ENCODE data around the gene SPRR2A. TPM values are rescaled to one million over a fixed set of nuclear protein-coding genes. Genes with fewer than 3 reads are reported as not detected.
"Not testable (repeated sequence)": the region's sequence is repeated elsewhere in the genome, so short reads cannot be mapped to it uniquely, and the experiment has no call there.

SPRR2A gene
- total and polyA plus RNA-seq, 4 donors, result 0.82 to 4.5 TPM; not detected in 2

GRCh38 chr1:153058826-153059784 lies 1.8 kb upstream of the SPRR2A start:
- Histone ChIP-seq H3K27me3 (ENCODE audit: control insufficient read depth in 3 of 3, insufficient read depth in 3 of 3, low read length in 2 of 3) (no peaks in the 10 kb centered on the region), H3K4me3 (no peak overlapping the region), H3K27ac (ENCODE audit: low read depth in 1 of 2, low read length in 1 of 2) (no peak overlapping the region), H3K36me3 (ENCODE audit: control insufficient read depth in 4 of 4, insufficient read depth in 4 of 4, low read length in 4 of 4) (no peaks in the 10 kb centered on the region), H3K9me3 (ENCODE audit: control insufficient read depth in 4 of 4, insufficient read depth in 3 of 4, low read length in 3 of 4) (no peaks in the 10 kb centered on the region), H3K4me1 (ENCODE audit: control insufficient read depth in 5 of 5, insufficient read depth in 5 of 5, low read length in 5 of 5) (no peaks in the 10 kb centered on the region), H3K9ac (ENCODE audit: insufficient read depth in 1 of 2, low read length in 2 of 2) (no peak overlapping the region)
- no peak for TF ChIP-seq CTCF (IDR thresholded peaks at IDR 0.05; ENCODE audit: control extremely low read depth, extremely low read depth)
- DNase-seq, result no peak
- WGBS, 2 donors, result 68 to 76% methylated on average over 6 of the region's 6 CpGs
- ATAC-seq (ENCODE audit: insufficient read depth, low FRiP score), result no peak

GRCh38 chr1:153058154-153058553 lies 842 bp upstream of the SPRR2A start:
- Histone ChIP-seq H3K27me3 (ENCODE audit: control insufficient read depth in 3 of 3, insufficient read depth in 3 of 3, low read length in 2 of 3) (no peaks in the 10 kb centered on the region), H3K9ac (ENCODE audit: insufficient read depth in 1 of 2, low read length in 2 of 2) (no peak overlapping the region), H3K4me3 (no peak overlapping the region), H3K4me1 (ENCODE audit: control insufficient read depth in 5 of 5, insufficient read depth in 5 of 5, low read length in 5 of 5) (no peaks in the 10 kb centered on the region), H3K9me3 (ENCODE audit: control insufficient read depth in 4 of 4, insufficient read depth in 3 of 4, low read length in 3 of 4) (no peaks in the 10 kb centered on the region), H3K36me3 (ENCODE audit: control insufficient read depth in 4 of 4, insufficient read depth in 4 of 4, low read length in 4 of 4) (no peaks in the 10 kb centered on the region), H3K27ac (ENCODE audit: low read depth in 1 of 2, low read length in 1 of 2) (no peak overlapping the region)
- no peak for DNase-seq
- no peak for TF ChIP-seq CTCF (IDR thresholded peaks at IDR 0.05; ENCODE audit: control extremely low read depth, extremely low read depth)
- 55 to 78% methylated on average over 2 of the region's 2 CpGs for WGBS, 2 donors
- ATAC-seq (ENCODE audit: insufficient read depth, low FRiP score), result no peak

- 61 to 76% methylated on average over 3 of the region's 3 CpGs for WGBS, 2 donors
- not testable (repeated sequence) for ATAC-seq (ENCODE audit: insufficient read depth, low FRiP score); DNase-seq; H3K4me3 ChIP-seq; H3K9ac ChIP-seq (ENCODE audit: insufficient read depth in 1 of 2, low read length in 2 of 2); H3K36me3 ChIP-seq (ENCODE audit: control insufficient read depth in 4 of 4, insufficient read depth in 4 of 4, low read length in 4 of 4); H3K9me3 ChIP-seq (ENCODE audit: control insufficient read depth in 4 of 4, insufficient read depth in 3 of 4, low read length in 3 of 4); H3K27me3 ChIP-seq (ENCODE audit: control insufficient read depth in 3 of 3, insufficient read depth in 3 of 3, low read length in 2 of 3); H3K27ac ChIP-seq (ENCODE audit: low read depth in 1 of 2, low read length in 1 of 2); H3K4me1 ChIP-seq (ENCODE audit: control insufficient read depth in 5 of 5, insufficient read depth in 5 of 5, low read length in 5 of 5)
These were observed 1.2 kb downstream of the SPRR2A start for GRCh38 chr1:153056111-153056510.

- Histone ChIP-seq H3K27ac (ENCODE audit: low read depth in 1 of 2, low read length in 1 of 2) (no peak overlapping the region), H3K9ac (ENCODE audit: insufficient read depth in 1 of 2, low read length in 2 of 2) (no peak overlapping the region), H3K4me1 (ENCODE audit: control insufficient read depth in 5 of 5, insufficient read depth in 5 of 5, low read length in 5 of 5) (no peaks in the 10 kb centered on the region), H3K4me3 (no peak overlapping the region), H3K36me3 (ENCODE audit: control insufficient read depth in 4 of 4, insufficient read depth in 4 of 4, low read length in 4 of 4) (no peaks in the 10 kb centered on the region), H3K9me3 (ENCODE audit: control insufficient read depth in 4 of 4, insufficient read depth in 3 of 4, low read length in 3 of 4) (peaks cover 0 to 3% (median 0%) of the 10 kb centered on the region in 4 donors), H3K27me3 (ENCODE audit: control insufficient read depth in 3 of 3, insufficient read depth in 3 of 3, low read length in 2 of 3) (no peaks in the 10 kb centered on the region)
- ATAC-seq (ENCODE audit: insufficient read depth, low FRiP score) (no peak), DNase-seq (no peak)
- 87 to 89% methylated on average over 2 of the region's 2 CpGs for WGBS, 2 donors
- no peak for TF ChIP-seq CTCF (IDR thresholded peaks at IDR 0.05; ENCODE audit: control extremely low read depth, extremely low read depth)
These were observed 8.1 kb downstream of the SPRR2A start for GRCh38 chr1:153049211-153049610.
